OCI-LY3 (cell line): ENCODE measurements around the gene SH2D3C.

Experiments used
- CTCF ChIP-seq: fragments of 200-600, 300-600 bp; sonication (generic); IDR thresholded peaks from 2 replicates; pipeline ENCODE4 v1.5.1; 2014; ENCODE audit warnings: antibody characterized with exemption, low read length, low read depth
- EZH2phosphoT487 ChIP-seq: fragments of 200-600 bp; shearing (Covaris generic); IDR thresholded peaks from 2 replicates; pipeline ENCODE4 v1.6.1; 2018; ENCODE audit warnings: antibody characterized with exemption, mixed run types, low read depth

GRCh38 chr9:127715470-127716337, 62.8 kb downstream of the SH2D3C start, which contains the start of the genes PTRH1 and TTC16:
- TF ChIP-seq CTCF (no peak), EZH2phosphoT487 (no peak)
